ENCODE data around the gene CORIN.
"Not testable (repeated sequence)": the region's sequence is repeated elsewhere in the genome, so short reads cannot be mapped to it uniquely, and the experiment has no call there.

CORIN gene

DNA sequence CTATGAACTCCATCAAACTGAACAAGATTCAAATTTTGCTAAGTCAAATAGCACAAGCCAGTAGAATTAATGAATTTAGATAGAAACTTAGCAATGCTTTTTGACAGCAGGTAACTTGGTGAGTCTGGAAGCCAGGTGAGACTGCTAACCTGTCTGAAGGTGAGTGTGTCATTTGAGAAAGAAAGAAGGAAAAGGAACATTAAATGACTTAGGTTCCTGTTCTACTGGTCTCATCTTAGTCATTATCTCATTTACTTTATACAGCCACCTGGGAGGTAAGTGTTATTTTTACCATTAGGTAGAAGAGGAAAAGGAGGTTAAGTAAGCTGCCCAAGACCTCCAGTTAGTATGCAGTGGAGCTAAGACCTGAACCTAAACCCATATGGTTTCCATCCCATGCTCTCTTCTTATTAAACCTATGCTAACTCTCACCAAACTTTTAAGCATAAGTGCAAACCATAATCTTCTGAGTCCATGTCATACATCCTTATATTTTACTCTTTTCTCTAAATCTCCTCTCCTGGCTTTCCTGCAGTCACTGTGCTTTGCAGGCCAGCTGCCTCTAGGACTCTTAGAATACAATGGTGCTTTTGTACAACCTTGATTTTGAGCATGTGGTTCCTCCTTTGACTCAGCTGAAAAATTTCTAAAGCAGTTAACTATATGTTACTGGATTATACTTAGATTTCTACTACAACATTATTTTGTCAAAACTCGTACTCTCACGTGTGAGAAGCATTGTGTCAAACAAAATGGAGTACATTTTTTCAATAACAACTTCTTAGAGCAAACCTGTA is 284.3 kb downstream of the CORIN start:
- DNase-seq: no peak

DNA sequence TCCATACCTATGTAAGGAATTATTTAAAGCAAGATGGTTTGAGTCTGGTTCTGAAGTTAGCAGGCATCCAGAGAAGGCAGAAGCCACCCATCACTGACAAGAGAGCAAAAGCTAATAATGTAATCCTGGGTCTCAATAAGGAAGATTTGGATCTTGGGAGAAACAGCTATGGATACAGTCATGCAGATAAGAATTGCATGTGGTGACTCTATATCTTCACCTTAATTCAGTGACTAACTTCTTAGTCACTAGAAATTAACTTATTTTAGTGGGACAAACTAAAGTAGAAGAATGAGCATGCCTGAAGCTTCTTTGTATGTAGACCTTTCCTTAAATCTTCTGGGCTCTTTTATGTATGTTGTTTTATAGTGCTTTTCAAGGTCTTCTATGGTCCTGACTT is 286.2 kb downstream of the CORIN start:
- no peak for DNase-seq

DNA sequence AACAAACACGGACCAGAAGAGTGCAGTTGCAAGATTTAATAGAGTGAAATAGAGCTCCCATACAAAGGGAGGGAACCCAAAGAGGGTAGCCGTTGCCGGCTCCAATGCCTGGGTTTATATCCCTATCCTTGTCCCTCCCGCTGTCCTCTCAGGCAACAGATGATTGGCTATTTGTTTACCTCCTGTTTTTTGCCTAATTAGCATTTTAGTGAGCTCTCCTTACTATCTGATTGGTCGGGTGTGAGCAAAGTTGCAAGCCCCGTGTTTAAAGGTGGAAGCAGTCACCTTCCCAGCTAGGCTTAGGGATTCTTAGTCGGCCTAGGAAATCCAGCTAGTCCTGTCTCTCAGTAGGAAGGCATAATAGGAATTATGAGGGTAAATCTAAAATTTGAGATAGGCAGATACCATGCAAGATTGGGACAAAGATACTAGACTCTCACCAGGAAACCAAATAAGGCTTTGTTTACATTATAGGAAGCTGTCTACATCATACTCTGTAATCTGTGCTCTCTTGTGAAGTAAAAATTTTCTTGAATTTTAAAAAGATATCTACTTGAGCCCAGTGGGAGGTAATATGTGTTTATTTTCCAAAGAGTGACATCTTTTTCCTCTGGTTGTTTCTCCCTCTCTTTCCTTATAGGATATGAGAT is 286.8 kb downstream of the CORIN start:
- DNase-seq: no peak

DNA sequence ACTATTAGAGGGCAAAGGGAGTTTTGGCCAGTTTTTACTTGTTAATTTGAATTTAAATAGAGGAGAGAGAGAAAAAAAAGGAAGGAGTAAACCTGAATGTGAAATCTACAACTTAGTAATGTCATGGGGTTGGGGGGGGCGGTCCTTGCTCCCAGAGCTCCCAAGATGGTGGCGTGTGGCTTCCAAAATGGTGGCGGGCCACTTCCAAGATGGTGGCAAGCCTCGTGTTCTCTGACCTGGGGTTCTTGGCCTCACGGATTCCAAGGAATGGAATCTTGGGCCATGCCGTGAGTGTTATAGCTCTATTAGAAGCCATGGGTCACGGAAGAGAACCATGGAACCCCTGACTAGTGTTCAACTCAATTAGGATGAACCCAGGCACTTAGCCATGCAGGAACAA is 287.5 kb downstream of the CORIN start:
- DNase-seq: not testable (repeated sequence)
